Muscle layer of duodenum (tissue), 2 donors: ENCODE measurements around the gene FOCAD.

Experiments used
- H3K27ac ChIP-seq: one replicate; pipeline ENCODE4 v1.7.0; 2013; ENCODE audit warnings: mild to moderate bottlenecking, low read length
- H3K27me3 ChIP-seq: one replicate; pipeline ENCODE4 v1.7.0; 2013; ENCODE audit warnings: low read depth, mild to moderate bottlenecking, control low read depth, low read length
- H3K36me3 ChIP-seq, 2 donors: one replicate each; pipeline ENCODE4 v1.7.0; 2013; ENCODE audit warnings: low read length in 2 of 2, control low read depth in 1 of 2, mild to moderate bottlenecking in 1 of 2; ENCODE audit not compliant: insufficient read depth in 2 of 2, control insufficient read depth in 1 of 2
- H3K4me1 ChIP-seq, 2 donors: one replicate each; pipeline ENCODE4 v1.7.0; 2013; ENCODE audit warnings: low read length in 2 of 2, mild to moderate bottlenecking in 2 of 2, control low read depth in 1 of 2, moderate library complexity in 1 of 2; ENCODE audit not compliant: insufficient read depth in 2 of 2, control insufficient read depth in 1 of 2
- H3K4me3 ChIP-seq, 2 donors: one replicate each; pipeline ENCODE4 v1.7.0; 2013; ENCODE audit warnings: low read length in 2 of 2, low read depth in 1 of 2, mild to moderate bottlenecking in 1 of 2
- H3K9me3 ChIP-seq, 2 donors: one replicate each; pipeline ENCODE4 v1.7.0; 2013; ENCODE audit warnings: low read length in 2 of 2, control low read depth in 1 of 2, mild to moderate bottlenecking in 1 of 2; ENCODE audit not compliant: control insufficient read depth in 1 of 2
- donor health status: healthy.

Gene FOCAD

GRCh38 chr9:20684875-20685696, 1.0 kb downstream of the FOCAD start:
- peaks cover 5 to 12% of the 10 kb centered on the region in 2 donors for H3K4me1 ChIP-seq
- H3K9me3 ChIP-seq = no peaks in the 10 kb centered on the region
- H3K27ac ChIP-seq = peak overlapping the region; percentile 93
- no peaks in the 10 kb centered on the region for H3K36me3 ChIP-seq
- no peaks in the 10 kb centered on the region for H3K27me3 ChIP-seq
- peak overlapping the region; percentile 89 to 98 for H3K4me3 ChIP-seq

- no peaks in the 10 kb centered on the region for H3K36me3 ChIP-seq
- H3K27me3 ChIP-seq = no peaks in the 10 kb centered on the region
- H3K27ac ChIP-seq = peak overlapping the region; percentile 93
- H3K9me3 ChIP-seq = no peaks in the 10 kb centered on the region
- no peak overlapping the region for H3K4me3 ChIP-seq
- peaks cover 5 to 12% of the 10 kb centered on the region in 2 donors for H3K4me1 ChIP-seq
These were observed 1.7 kb downstream of the FOCAD start for GRCh38 chr9:20685769-20686168.

GRCh38 chr9:20689833-20690232, 5.8 kb downstream of the FOCAD start:
- Histone ChIP-seq H3K36me3 (no peaks in the 10 kb centered on the region), H3K27ac (no peak overlapping the region), H3K27me3 (no peaks in the 10 kb centered on the region), H3K4me3 (no peak overlapping the region), H3K4me1 (peaks cover 5 to 11% of the 10 kb centered on the region in 2 donors), H3K9me3 (no peaks in the 10 kb centered on the region)

- Histone ChIP-seq H3K4me3 (no peak overlapping the region), H3K4me1 (peaks cover 0 to 6% of the 10 kb centered on the region in 2 donors), H3K27ac (no peak overlapping the region), H3K27me3 (no peaks in the 10 kb centered on the region), H3K9me3 (no peaks in the 10 kb centered on the region), H3K36me3 (no peaks in the 10 kb centered on the region)
These were observed 8.5 kb downstream of the FOCAD start for GRCh38 chr9:20692554-20692953.

GRCh38 chr9:20693068-20693467, 9.0 kb downstream of the FOCAD start:
- Histone ChIP-seq H3K36me3 (no peaks in the 10 kb centered on the region), H3K27ac (no peak overlapping the region), H3K9me3 (no peaks in the 10 kb centered on the region), H3K4me1 (peaks cover 0 to 6% of the 10 kb centered on the region in 2 donors), H3K4me3 (no peak overlapping the region), H3K27me3 (no peaks in the 10 kb centered on the region)

GRCh38 chr9:20694248-20694647, 10.2 kb downstream of the FOCAD start:
- Histone ChIP-seq H3K36me3 (no peaks in the 10 kb centered on the region), H3K27ac (no peak overlapping the region), H3K27me3 (no peaks in the 10 kb centered on the region), H3K4me3 (no peak overlapping the region), H3K9me3 (no peaks in the 10 kb centered on the region), H3K4me1 (peaks cover 0 to 6% of the 10 kb centered on the region in 2 donors)

GRCh38 chr9:20697021-20697719, 13.1 kb downstream of the FOCAD start:
- H3K27me3 ChIP-seq = no peaks in the 10 kb centered on the region
- no peak overlapping the region for H3K27ac ChIP-seq
- H3K4me1 ChIP-seq = peaks cover 8 to 22% of the 10 kb centered on the region in 2 donors
- H3K4me3 ChIP-seq = no peak overlapping the region
- H3K9me3 ChIP-seq = no peaks in the 10 kb centered on the region
- H3K36me3 ChIP-seq = no peaks in the 10 kb centered on the region

- Histone ChIP-seq H3K36me3 (no peaks in the 10 kb centered on the region), H3K27me3 (no peaks in the 10 kb centered on the region)
These were observed 14.7 kb downstream of the FOCAD start for GRCh38 chr9:20698782-20699181.

GRCh38 chr9:20701060-20701459, 17.0 kb downstream of the FOCAD start:
- H3K27me3 ChIP-seq = no peaks in the 10 kb centered on the region
- no peaks in the 10 kb centered on the region for H3K9me3 ChIP-seq
- H3K36me3 ChIP-seq = no peaks in the 10 kb centered on the region
- no peak overlapping the region for H3K27ac ChIP-seq
- H3K4me3 ChIP-seq = no peak overlapping the region
- peaks cover 8 to 16% of the 10 kb centered on the region in 2 donors for H3K4me1 ChIP-seq

More at GRCh38 chr9:20698782-20699181, 14.7 kb downstream of the FOCAD start:
- Histone ChIP-seq H3K4me3 (no peak overlapping the region), H3K4me1 (peaks cover 8 to 16% of the 10 kb centered on the region in 2 donors), H3K9me3 (no peaks in the 10 kb centered on the region), H3K27ac (no peak overlapping the region)

GRCh38 chr9:20702570-20702969, 18.5 kb downstream of the FOCAD start:
- Histone ChIP-seq H3K27me3 (no peaks in the 10 kb centered on the region), H3K9me3 (no peaks in the 10 kb centered on the region), H3K4me3 (no peak overlapping the region), H3K27ac (no peak overlapping the region), H3K4me1 (peaks cover 8 to 16% of the 10 kb centered on the region in 2 donors), H3K36me3 (no peaks in the 10 kb centered on the region)

GRCh38 chr9:20703146-20703545, 19.1 kb downstream of the FOCAD start:
- peaks cover 8 to 16% of the 10 kb centered on the region in 2 donors for H3K4me1 ChIP-seq
- no peak overlapping the region for H3K4me3 ChIP-seq
- H3K27me3 ChIP-seq = no peaks in the 10 kb centered on the region
- no peaks in the 10 kb centered on the region for H3K9me3 ChIP-seq
- H3K27ac ChIP-seq = no peak overlapping the region
- H3K36me3 ChIP-seq = no peaks in the 10 kb centered on the region
